A549 (cell line): ENCODE data around the gene CFAP61.

Experiments used
- CBX2 ChIP-seq: fragments of 200-600 bp; sonication (generic); IDR thresholded peaks from 2 replicates; pipeline ENCODE4 v1.6.1; 2016; ENCODE audit warnings: low read depth, mild to moderate bottlenecking, borderline replicate concordance
- POLR2A ChIP-seq: IDR thresholded peaks from 2 replicates; pipeline ENCODE4 v1.6.1; 2012; ENCODE audit warnings: mild to moderate bottlenecking, low read length
- RAD21 ChIP-seq, 2 experiments: fragments of >200 bp in 1 of 2; sonication (Bioruptor Twin) in 1 of 2; formaldehyde crosslinking in 1 of 2; IDR thresholded peaks in 1 of 2; conservative IDR thresholded peaks in 1 of 2; 2 replicates in 1 of 2; 3 replicates in 1 of 2; pipeline ENCODE4 v1.6.1; 2012 to 2018; ENCODE audit warnings: inconsistent platforms in 1 of 2

GRCh38 chr20:20409331-20409730 lies 357.0 kb downstream of the CFAP61 start:
- TF ChIP-seq CBX2, result no peak
- TF ChIP-seq RAD21 (conservative IDR thresholded peaks at IDR 0.05 in 1 of 2, IDR thresholded peaks at IDR 0.05 in 1 of 2), result no peak
- no peak for TF ChIP-seq POLR2A
